DMS53 treated with DMSO at 0.1 percent for 48 hours (cell line): ENCODE results near the gene USP6.
"Not testable (repeated sequence)": the region's sequence is repeated elsewhere in the genome, so short reads cannot be mapped to it uniquely, and the experiment has no call there.

Experiments
- DNase-seq: peaks from one replicate; lab custom pipeline; 2025; ENCODE audit not compliant: unreplicated experiment; lab: John Stamatoyannopoulos, UW

The USP6 gene

DNA sequence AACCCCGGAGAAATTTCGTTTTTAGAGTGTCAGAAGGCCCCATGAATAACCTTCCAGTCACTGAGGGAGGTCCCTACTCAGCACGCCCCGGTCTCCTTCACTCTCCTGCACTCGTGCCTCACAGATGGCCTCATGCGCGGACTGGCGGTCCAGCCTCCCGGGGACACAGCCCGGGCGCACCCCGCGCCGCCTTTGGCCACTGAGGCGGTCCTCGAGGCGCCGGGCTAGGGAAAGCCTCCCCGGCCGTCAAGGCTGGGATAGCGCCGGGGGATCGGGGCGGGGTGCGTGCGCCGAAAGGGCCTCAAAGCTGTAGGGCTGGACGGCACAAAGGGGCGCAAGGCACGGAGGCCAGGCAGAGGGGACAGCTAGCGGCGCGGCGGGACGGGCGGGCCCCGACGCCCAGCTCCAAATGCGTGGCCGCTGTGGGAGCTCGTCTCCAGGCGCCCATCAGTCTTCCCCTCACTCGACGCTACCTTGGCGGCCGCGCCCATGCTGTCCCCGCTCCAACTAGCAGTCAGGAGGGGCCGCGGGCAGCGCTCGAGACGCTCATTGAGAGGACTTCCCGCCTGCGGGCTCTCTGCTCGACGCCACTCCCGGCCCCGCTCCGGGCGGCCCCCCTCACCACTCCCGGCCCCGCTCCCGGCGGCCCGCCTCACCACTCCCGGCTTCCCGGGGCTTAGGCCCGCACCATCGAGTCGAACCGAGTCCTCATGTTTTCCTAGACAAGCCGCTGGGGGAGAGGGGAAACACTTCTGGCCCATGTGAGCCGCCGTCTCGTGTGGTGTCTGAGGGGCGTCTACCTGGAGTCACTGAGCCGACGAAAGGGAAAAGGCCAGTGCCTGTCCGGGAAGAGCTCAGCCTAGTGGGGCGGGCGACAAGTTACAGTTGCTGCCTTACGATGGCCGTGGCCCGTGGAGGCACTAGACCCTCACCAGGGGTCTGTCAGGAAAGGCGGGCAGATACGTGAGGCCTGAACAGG is at the start of gene USP6:
Gene USP6 (plus strand): TSS at position 360 of the 979 bp plus-strand sequence. CDS start 14,336 bp downstream, outside the sequence.
- no peak for DNase-seq

DNA sequence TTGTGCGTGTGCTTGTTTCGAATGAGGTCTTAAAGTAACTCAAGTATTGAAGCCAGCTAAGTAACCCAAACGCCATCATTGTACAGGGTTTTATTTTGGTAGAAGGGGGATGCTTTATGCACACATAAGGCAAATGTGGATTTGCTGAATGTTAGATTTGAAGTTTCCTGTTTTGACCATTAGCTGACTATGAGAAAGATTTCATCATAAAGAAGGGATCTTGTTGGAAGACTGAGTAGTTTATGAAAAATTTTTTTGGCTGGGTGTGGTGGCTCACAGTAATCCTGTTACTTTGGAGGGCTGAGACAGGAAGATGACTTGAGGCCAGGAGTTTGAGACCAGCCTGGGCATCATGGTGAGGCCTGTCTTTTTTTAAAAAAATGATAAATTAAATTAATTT is 47.6 kb upstream of the USP6 start:
- DNase-seq = no peak

DNA sequence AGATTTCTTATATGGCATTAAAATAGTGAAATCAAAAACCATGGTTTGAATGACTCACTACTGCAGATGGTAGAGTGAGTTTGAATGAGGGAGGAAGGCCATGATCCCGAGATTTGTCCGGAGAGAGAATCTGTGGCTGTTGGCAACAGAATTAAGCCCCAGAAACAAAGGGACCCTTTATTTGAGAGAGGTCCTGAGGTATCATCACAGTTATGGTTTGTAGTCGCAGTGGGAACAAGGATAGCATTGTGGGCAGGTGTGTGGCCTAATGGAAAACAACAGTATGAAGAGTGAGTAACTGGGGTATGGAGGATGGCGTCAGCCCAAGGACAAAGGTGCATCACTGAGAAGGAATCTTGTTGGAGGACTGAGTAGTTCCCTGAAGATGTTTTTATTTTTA is 46.1 kb upstream of the USP6 start:
- DNase-seq = no peak

DNA sequence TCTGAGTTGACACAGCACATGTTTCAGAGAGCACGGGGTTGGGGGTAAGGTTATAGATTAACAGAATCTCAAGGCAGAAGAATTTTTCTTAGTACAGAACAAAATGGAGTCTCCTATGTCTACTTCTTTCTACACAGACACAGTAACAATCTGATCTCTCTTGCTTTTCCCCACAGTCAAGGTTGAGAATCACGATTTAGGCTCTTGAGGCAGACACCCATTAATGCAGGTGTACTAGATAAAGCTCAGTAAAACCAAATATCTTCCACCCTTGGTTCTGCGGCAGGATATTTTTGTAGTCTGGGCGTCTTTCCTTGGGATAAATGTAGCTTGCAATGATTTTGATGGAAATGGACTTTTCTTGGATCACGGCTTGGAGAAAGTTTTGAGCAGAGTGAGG is 40.4 kb upstream of the USP6 start:
- not testable (repeated sequence) for DNase-seq

DNA sequence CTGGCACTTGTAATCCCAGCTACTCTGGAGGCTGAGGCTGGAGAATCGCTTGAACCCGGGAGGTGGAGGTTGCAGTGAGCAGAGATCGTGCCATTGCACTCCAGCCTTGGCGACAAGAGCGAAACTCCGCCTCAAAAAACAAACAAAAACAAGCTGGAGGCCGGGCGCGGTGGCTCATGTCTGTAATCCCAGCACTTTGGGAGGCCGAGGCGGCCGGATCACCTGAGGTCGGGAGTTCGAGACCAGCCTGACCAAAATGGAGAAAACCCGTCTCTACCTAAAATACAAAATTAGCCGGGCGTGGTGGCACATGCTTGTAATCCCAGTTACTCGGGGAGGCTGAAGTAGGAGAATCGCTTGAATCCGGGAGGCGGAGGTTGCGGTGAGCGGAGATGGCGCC is 38.6 kb upstream of the USP6 start:
- not testable (repeated sequence) for DNase-seq

DNA sequence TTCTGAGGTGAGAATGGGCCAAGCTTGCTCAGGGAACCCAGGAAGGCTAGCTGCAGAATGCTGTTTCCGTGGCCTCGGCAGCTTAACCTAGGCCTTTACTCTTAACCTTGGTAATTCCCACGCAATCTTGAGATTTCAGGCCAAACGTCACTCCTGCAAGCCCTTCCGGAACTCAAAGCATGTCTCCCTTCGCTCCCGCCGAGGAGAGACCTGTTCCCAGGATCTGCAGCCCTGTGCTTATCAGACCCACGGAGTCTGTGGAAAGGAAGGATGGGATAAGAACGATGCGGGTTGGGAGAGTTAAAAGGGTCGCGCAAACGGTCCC is 38.1 kb upstream of the USP6 start:
- DNase-seq = peak; percentile 58

DNA sequence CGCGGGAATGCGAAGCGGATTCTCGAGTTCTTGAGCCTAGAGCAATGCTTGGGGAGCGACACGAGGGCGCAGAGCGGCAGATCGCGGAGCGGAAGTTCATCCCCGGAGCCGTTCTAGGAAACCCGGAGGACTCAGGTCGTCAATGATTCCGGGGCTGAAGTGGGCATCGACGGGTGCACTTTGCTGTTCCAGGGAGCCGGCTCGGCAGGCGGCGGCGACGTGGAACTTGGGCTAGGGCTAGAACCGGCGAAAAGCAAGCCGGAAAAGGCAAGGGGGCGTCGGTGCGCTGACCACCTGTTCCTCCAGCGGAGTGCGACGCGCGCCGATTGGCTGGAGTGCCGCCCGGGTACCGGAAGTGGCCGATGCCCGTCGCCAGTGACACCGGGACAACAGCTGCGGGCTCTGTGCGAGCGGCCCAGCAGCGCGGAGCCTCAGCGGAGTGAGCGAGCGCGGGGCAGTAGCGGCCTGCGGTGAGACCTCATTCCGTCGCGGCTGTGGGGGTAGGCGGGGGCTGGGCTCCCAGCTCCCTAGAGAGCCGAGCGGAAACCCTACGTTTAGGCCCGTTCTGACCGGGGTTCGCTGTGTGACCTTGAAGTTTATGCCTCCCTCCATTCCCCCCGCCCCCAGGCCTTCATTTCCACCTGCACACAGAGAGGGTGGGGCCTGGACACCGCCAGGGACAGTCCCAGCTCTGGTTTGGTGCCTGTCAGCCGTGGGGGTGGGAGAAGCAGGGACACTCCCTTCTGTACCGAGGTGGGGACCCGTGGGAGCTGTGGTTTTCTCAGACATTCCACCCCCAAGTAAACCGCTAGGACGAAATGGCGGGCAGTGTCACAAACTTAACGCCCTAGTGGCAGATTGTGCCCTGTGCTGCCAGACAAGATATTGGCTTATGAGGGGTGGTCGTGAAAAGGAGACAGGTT is 37.5 kb upstream of the USP6 start, which contains the start of gene ZFP3:
Gene ZFP3 (plus strand): TSS at position 362 of the 923 bp plus-strand sequence. CDS start 13,038 bp downstream, outside the sequence.
- DNase-seq = peak; percentile 68

DNA sequence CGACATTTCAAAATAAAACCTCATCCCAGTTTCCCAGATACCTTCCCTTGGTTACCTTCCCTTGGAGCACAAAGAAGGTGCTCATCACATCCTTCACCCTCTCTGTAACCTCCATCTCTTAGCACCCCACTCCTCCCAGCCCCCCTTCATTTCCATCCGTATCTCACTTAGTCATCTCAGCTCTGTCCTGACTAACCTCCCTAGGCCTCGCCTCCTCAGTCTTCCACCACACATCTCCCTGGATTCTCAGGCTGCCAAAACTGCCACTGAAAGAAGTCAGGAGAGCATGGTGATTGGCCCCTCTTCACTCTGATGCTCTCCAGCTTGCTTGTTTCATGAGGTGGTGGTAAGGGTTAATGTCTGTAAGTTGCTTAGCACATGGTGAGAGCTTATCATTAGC is 35.2 kb upstream of the USP6 start:
- no peak for DNase-seq

DNA sequence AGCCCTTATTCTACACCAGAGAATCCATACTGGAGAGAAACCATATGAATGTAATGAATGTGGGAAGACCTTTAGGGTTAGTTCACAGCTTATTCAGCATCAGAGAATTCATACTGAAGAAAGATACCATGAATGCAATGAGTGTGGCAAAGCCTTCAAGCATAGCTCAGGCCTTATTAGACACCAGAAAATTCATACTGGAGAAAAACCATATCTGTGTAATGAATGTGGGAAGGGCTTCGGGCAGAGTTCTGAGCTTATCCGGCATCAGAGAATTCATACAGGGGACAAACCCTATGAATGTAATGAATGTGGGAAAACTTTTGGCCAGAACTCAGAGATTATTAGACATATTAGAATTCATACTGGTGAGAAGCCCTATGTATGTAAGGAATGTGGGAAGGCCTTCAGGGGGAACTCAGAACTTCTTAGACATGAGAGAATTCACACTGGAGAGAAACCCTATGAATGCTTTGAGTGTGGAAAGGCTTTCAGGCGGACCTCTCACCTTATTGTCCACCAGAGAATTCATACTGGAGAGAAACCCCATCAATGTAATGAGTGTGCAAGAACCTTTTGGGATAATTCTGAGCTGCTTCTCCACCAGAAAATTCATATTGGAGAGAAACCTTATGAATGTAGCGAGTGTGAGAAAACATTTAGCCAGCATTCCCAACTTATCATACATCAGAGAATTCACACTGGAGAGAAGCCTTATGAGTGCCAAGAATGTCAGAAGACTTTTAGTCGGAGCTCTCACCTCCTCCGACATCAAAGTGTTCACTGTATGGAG is 23.4 kb upstream of the USP6 start:
- no peak for DNase-seq

DNA sequence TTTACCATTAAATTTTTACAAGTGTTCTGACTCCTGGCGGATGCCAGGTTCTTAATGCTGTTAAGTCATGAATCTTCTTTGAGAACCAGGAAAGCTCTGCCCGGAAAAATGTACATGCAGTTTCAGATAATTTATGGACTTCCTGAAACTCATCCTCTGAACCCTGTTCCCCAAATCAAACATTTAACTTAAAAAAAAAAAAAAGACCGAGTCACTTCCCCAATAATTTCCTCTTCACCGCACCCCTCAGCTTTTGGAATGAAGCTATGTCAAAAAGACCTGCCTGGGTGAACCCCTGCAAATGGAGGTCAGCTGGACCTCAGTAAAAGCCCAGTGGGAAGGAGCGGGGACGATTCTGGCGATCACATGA is 19.1 kb upstream of the USP6 start:
- no peak for DNase-seq

DNA sequence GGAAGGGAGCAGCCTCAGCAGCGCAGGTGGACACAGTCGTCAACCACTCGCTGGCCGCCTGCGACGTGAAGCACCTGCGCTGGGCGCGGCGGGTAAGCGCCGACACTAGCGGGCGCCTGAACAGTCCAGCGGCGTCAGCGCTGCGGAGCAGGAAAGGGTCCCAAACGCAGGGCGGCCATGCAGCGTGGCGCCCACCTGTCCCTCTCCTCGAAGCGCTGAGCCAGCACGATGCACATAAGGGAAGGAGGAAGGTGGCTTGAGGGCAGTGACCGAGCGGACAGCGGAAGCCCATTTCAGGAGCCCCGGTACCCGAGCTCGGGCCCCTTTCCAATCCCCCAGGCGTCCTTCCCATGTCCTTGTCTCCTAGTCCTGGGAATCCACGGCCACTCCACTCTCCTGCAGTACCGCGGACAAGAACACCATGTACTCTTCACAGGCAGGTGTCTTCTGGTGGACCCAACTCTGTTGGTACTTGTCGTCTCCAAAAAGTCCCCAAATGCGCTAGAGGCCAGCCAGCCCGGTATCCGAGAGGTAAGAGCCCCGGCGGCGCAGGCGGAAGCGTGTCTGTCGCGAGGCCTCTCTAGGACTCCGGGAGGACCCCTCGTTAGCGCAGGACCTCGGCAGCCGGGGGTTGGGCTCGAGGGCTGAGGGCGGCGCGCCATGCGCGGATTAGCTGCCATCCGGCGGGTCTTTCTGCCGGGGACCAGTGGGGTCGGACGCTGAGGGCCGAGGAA is 18.6 kb upstream of the USP6 start:
- peak; percentile 84 for DNase-seq

DNA sequence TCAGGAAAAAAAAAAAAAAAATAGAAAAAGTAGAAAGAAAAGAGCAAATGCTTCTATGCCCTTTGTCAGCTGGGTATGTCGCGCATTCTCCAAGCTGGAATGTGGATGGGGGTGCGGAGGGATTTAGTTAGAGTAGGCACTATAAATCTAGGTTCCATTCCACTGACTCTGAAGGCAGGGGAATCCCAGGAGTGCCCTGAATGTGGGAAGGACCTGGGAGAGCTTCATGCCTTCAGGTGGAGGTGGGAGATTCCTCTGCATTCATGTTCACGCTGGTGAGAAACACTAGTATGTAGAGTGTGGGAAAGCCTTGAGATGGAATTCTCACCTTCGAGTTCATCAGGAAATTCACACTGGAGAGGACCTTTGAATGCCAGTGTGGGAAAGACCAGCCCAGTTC is 16.6 kb upstream of the USP6 start:
- DNase-seq = no peak

DNA sequence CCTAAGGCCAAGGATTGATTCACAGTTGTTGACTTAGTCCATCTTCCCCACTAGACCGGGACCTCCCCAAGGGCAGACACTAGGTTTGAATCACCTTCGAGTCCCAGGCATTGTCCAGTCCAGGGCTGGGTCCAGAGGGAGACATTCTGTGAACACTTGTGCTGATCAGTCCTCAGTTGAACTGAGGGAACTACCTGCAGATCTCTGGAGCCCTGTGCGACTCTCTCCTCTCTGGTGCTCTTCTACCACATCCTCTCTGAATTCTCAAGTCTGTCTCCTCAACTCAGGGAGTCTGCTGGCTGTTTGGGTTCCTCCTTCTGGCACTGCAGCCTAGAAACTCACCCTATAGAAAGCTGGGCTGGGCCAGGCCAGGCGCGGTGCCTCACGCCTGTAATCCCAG is 15.0 kb upstream of the USP6 start:
- no peak for DNase-seq

DNA sequence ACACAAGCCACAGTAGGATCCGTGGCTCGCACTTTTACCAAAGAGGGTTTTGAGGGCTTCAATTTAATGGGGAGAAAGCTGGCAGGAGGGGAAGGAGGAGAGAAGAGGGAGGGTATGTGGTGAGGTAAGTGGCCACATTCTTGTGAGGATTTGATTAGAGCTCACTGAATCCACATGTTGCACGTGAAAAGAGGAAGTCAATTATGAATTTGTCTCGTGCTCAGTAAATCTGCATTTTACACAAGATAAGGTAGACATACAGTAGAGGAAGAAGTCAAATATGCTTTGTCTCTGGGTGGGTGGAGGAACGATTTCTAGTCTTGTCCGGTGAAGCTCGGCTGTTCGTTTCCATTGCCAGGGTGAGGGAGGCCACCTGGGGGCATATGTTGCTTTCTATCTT is 5.0 kb upstream of the USP6 start:
- no peak for DNase-seq

DNA sequence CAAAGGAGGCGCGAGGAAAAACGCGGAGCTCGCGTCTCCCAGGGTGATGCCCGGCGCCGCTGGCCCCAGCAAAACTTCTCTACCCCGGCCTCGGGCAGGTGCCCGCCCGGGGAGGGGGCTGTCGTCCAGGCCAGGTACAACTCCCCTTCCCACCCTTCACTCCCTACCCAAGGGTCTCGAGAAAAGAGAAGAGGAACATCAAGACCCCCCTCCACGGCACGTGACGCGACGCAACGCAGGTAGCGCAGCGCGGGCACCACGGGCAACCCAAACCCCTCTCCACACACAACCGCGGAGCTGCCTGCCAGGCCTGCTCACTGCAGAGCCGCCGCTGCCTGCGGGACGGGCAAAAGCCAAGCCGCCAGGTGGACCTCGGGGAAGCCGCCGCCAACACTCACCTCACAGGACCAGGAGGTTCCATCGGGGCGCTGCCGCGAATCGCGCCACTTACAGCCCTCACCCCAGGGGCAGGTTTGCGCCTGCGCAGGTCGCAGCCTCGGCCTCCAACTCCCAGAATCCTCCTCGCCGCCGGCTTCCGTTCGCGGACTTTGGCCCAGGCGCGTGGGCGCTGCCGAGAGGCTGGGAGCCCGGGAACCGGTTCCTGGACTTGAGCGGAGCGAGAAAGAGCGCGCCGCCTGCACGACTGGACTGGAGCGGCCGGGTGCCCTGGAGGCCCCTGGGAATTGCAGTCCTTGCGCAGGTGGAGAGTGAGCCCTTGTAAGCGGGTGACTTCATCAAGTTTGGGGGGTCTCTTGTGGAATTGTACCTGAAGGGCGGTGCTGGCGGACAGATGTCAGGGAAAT is 4.2 kb upstream of the USP6 start, which contains the start of gene ZNF232:
Gene ZNF232 (minus strand): TSS at position 477 of the 803 bp plus-strand sequence. CDS start 56 bp downstream, at position 421.
- peak; percentile 93 for DNase-seq

DNA sequence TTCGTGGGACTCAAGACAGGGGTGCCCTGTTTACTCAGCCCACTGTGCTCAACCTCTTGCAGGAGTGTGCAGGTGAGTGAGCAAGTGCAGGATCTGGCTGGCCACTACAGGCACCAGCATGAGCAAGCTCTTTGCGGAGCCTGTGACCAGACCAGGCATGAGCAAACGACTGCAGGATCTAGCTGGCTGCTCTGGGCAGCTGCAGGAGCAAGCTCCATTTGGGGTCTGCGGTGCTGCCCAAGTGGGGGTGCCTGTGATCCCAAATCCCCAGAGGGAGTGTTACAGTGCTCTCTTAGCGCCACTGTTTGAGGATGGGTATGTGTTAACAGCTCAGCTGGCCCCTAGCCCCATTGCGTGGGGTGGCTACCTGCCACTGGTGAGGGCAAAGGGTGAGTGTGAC is 2.4 kb downstream of the USP6 start:
- no peak for DNase-seq

DNA sequence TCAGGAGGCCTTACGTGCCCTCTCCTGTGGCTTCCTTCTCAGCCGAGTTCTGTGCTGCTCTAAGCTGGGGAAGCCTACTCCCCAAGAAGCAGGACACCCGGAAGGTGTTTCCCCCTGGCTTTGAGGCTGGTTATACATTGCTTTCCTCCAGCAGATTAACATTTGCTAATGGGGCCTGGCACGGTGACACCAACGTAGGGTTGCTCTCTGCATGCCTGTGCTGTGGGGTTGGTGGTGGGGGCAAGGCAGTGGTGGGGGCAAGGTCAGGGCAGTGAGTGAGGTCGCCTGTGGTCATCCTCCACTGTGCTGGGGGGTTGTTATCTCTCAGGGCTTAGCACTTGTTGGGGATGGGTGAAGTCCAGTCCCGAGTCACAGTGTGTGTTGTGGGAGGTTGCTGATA is 4.2 kb downstream of the USP6 start:
- no peak for DNase-seq

DNA sequence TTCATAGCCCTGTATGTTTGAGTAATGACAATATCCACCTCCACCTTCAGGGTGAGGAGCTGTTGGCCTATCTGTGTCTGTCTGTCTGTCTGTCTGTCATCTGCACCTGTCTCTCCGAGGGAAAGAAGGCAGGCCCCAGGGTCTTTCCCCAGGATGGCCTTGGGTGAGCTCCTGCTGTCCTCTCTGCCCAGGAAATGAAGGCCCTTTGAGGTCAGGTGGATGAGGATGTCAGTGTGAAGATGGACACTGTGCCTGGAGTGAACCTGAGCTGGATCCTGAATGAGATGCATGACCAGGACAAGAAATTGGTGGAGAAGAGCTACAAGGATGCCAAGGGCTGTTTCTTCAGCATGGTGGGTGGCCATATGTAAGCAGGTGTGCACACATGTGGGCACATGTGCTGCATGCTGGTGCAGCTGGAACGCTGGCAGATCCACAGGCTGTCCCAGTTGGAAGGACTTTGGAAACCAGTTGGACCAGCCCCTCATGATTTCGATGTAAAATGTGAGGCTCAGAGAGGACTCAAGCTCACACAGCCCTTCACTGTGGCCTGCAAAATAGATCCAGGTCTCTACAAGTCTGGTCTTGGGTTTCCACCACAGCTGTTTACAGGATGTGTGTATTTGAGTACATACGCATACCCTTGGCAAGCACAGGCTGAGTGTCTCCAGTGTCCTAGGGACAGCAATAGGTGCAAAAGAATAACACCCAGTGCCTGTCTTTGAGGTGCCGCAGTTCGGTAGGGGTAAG is 4.8 kb downstream of the USP6 start:
- not testable (repeated sequence) for DNase-seq
